COLO829 (cell line): ENCODE data around the gene TMTC1.
"Not testable (repeated sequence)": the region's sequence is repeated elsewhere in the genome, so short reads cannot be mapped to it uniquely, and the experiment has no call there.

Source experiments
- DNase-seq: peaks from one replicate; pipeline ENCODE4 v3.0.0; 2012; ENCODE audit warnings: low spot score

TMTC1 gene

GRCh38 chr12:29783773-29784666, at the start of gene TMTC1:
Gene TMTC1 (minus strand): TSS chr12:29783942. CDS start chr12:29783751, 191 bp downstream.
- peak; percentile 37 for DNase-seq

- DNase-seq: no peak
These were observed 47.4 kb upstream of the TMTC1 start for GRCh38 chr12:29831173-29831572.

DNA sequence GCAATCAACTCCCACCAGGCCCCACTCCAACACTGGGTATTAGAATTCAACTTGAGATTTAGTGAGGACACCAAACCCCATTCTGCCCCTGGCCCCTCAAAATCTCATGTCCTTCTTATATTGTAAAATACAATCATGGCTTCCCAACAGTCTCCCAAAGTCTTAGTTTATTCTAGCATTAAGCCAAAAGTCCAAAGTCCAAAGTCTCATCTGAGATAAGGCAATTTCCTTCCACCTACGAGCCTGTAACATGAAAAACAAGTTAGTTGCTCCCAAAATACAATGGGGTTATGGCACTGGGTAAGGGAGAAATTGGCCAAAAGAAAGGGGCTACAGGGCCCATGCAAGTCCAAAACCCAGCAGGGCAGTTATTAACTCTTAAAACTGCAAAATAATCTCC, 46.6 kb upstream of the TMTC1 start:
- DNase-seq: no peak

- DNase-seq: no peak
These were observed 35.3 kb upstream of the TMTC1 start for GRCh38 chr12:29818916-29819623.

- no peak for DNase-seq
These were observed 33.4 kb upstream of the TMTC1 start for GRCh38 chr12:29816874-29817725.

- not testable (repeated sequence) for DNase-seq
These were observed 26.0 kb upstream of the TMTC1 start for GRCh38 chr12:29809616-29810361.

DNA sequence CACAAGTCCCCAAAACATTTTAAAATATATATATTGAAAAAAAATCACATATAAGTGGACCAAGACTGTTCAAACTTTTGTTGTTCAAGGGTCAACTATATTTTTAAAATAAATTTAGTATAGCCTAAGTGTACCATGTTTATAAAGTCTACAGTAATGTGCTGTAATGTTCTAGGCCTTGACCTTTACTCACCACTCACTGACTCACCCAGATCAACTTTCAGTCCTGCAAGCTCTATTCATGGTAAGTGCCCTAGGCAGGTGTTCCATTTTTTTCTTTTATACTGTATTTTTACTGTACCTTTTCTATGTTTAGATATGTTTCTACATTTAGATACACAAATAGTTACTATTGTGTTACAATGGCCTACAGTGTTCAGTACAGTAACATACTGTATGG, 23.4 kb upstream of the TMTC1 start:
- no peak for DNase-seq

GRCh38 chr12:29804019-29804418, 20.3 kb upstream of the TMTC1 start:
- no peak for DNase-seq

DNA sequence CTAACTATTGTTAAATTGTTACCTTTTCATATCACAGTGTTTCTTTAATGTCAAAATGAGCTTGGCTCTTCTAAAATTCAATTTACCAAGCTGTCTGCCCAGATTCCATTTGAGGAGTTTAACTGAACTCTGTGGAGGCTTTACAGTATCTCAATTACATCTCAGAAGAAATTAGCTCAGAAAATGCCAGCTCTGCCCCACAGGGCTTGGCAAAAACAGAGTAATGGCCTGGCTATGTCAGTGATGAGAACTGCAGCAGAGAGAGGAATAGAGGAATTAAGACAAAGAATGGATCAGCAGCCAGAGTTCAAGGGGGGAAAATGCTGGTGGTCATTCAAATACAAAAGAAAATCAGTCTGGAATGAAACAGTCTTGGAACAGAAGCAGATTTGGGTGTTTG, 15.8 kb upstream of the TMTC1 start:
- DNase-seq: no peak

DNA sequence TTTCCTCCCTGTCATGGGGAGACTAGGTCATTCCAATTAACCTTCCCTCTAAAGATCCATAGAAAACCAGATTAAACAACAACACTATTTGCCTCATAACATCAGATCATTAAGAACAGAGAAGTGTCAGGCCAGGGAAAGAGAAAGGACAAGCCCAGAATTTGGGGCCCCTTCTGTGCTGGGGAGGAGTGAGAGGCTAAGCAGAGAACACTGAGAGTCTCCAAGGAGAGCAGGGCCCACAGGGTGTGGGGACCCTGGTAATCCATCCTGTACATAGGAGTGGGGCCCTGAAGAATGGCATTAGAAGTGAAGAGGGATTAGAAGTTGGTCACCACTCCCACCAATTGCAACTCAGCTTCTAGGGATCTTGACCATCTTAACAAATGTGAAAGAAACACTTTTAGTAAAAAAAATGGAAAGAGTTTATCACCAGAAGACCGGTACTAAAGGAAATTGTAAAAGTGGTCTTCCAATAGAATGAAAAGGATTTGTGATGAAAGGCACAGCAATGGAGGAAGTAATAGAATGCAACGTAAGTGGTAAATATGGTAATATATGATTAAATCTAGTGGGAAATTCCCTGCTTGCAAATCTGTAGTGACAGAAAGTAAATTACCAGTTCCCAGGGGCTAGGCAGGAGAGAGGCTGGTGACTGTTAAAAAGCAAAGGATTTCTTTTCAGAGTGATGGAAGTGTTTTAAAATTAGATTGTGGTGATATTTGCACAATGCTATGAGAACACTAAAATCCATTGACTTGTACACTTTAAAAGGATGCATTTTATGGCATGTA, 14.0 kb upstream of the TMTC1 start:
- DNase-seq: no peak

DNA sequence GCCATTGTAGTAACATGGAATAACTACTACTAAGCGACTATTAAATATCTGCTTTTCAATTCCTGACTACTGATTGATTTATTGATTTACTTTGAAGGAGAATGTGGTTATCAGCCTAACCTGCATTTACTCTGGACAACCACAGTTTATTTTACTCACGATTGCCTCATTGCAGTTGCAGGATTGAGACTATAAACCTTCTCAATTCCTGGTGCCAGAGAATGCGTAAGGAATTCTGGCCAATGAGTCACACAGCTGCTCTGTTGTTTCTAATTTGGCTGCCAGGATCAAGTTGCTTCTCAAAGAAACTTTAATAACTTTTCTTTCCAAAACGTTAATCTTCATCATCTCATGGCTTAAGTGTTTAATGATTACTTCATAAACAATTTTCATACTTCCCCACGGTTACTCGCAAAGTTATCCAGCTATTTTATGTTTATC, 13.1 kb upstream of the TMTC1 start:
- peak; percentile 66 for DNase-seq

GRCh38 chr12:29795715-29796114, 12.0 kb upstream of the TMTC1 start:
- DNase-seq: no peak

- no peak for DNase-seq
These were observed 11.1 kb upstream of the TMTC1 start for GRCh38 chr12:29794862-29795261.

DNA sequence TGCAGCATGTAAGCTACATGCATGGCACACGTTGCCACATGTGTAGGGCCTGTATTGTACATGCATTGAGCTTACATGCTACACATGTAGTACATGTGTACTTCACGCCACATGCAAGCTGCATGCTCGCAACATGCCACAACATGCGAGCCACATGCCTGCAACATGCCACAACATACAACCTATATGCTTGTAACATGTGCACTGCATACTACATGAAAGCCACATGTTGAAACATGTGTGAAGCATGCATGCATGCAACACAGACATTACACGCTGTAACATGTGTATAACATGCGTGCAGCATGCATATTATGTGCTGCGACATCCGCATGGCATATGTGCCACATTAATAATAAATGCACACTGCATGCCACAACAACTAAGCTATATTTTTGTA, 9.1 kb upstream of the TMTC1 start:
- no peak for DNase-seq

GRCh38 chr12:29792132-29792531, 8.4 kb upstream of the TMTC1 start:
- DNase-seq: no peak

DNA sequence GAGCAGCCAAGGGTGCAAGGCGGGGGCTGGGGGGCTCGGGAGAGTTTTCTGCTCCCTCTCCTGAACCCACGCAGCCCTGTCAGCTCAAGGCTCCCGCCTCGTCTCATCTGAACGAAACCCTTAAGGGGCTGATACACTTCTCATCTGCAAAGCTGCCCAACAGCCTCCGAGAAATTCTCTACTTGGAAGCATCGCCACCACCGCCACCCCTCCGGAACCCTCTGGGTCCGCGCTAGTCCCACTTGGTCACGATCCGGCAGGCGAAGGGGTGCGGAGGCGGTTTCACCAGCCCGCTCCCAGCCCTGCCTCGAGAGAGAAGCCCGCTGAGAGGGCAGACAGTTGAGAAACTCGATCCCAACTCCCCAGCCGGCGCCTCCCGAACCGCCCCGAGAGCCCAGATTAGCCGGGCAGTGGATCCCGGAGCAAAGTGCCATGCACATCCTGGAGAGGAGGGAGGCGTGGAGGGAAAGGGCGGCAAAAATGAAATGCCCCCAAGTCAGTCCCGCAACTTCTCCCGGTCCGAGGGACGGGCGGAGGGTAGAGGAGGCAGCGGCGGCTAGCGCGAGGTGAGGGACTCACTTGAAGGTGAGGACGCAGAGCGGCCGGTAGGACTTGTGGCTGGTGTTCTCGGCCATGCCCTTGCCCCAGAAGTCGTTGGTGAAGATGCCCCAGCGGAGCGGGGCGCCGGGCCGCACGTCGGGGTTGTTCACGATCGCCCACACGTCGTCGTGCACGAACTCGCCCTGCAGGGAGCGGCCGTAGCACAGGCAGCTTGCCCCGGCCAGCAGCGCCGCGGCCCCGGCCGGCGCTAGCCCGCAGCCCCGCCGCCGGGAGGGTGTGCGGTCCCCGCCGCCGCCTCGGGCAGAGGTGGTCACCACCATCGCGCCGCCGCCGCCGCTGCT, 620 bp downstream of the TMTC1 start:
- no peak for DNase-seq

GRCh38 chr12:29782285-29782870, 1.4 kb downstream of the TMTC1 start:
- no peak for DNase-seq

DNA sequence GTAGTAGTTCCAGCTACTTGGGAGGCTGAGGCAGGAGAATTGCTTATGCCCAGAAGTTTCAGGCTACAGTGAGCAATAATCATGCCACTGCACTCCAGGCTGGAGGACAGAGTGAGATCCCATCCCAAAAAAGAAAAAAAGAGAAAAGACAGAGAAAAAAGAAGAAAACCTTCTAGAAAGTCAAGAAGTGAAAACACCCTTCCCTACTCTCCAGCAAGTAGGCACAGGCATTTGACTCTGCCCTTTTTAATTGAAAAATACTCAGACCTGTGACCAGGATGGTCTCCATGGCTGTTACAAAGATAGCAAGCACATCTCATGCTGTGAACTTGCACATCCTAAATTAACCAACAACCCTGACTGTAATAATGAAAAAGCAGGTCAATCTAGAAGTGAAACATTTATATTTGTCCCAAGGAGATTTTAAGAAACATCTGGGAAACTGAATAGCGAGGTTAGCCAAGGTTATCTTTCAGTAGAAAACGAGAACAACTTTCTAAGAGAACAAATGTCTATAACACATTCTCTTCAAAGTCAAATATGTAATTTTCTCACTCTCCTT, 2.0 kb downstream of the TMTC1 start:
- DNase-seq: no peak

GRCh38 chr12:29781188-29781587, 2.6 kb downstream of the TMTC1 start:
- no peak for DNase-seq
